Measurements from ENCODE around the gene ZNF578.

- TF ChIP-seq ZNF274 (IDR thresholded peaks at IDR 0.05; ENCODE audit: low read depth, low read length) (no peak), SUZ12 (IDR thresholded peaks at IDR 0.05; ENCODE audit: extremely low read depth, insufficient read depth, insufficient read length) (no peak), YY1 (IDR thresholded peaks at IDR 0.05; ENCODE audit: insufficient read depth, insufficient read length) (no peak)
These were observed 11.6 kb downstream of the ZNF578 start for GRCh38 chr19:52464798-52465470.

Measured in NT2/D1 (cell line).